ENCODE results near the gene ISYNA1. TPM values are rescaled to one million over a fixed set of nuclear protein-coding genes. Genes with fewer than 3 reads are reported as not detected.

ISYNA1 gene
- total RNA-seq, 1 donor from 2014 or later: 153 TPM

- Histone ChIP-seq H4K20me1 (ENCODE audit: insufficient read depth, low read length) (peaks cover 25% of the 10 kb centered on the region), H3K9me3 (ENCODE audit: insufficient read depth, low read depth, low read length) (no peaks in the 10 kb centered on the region), H3K4me2 (ENCODE audit: low read length) (no peak overlapping the region), H3K27ac (ENCODE audit: low read depth, low read length) (no peak overlapping the region), H3K4me3 (ENCODE audit: insufficient read depth, low read depth, low read length) (no peak overlapping the region), H3K27me3 (ENCODE audit: insufficient read depth, low read length) (no peaks in the 10 kb centered on the region), H3K79me2 (ENCODE audit: insufficient read depth, low read length) (peaks cover 10% of the 10 kb centered on the region), H2AFZ (ENCODE audit: low read depth, low read length) (no peak overlapping the region), H3K4me1 (ENCODE audit: insufficient read depth, low read length) (peaks cover 10% of the 10 kb centered on the region), H3K9ac (ENCODE audit: low read length) (no peak overlapping the region), H3K36me3 (ENCODE audit: insufficient read depth, low read length) (no peaks in the 10 kb centered on the region)
- H3K4me1 Mint-ChIP-seq (ENCODE audit: low read depth, unreplicated experiment): no peaks in the 10 kb centered on the region
- H3K9me3 Mint-ChIP-seq (ENCODE audit: unreplicated experiment): no peaks in the 10 kb centered on the region
- TF ChIP-seq, protein P1, sequence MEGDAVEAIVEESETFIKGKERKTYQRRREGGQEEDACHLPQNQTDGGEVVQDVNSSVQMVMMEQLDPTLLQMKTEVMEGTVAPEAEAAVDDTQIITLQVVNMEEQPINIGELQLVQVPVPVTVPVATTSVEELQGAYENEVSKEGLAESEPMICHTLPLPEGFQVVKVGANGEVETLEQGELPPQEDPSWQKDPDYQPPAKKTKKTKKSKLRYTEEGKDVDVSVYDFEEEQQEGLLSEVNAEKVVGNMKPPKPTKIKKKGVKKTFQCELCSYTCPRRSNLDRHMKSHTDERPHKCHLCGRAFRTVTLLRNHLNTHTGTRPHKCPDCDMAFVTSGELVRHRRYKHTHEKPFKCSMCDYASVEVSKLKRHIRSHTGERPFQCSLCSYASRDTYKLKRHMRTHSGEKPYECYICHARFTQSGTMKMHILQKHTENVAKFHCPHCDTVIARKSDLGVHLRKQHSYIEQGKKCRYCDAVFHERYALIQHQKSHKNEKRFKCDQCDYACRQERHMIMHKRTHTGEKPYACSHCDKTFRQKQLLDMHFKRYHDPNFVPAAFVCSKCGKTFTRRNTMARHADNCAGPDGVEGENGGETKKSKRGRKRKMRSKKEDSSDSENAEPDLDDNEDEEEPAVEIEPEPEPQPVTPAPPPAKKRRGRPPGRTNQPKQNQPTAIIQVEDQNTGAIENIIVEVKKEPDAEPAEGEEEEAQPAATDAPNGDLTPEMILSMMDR (IDR thresholded peaks at IDR 0.05; ENCODE audit: insufficient read depth, low read depth, low read length): no peak
- no peak for TF ChIP-seq EZH2 (IDR thresholded peaks at IDR 0.05; ENCODE audit: insufficient read depth, low read length)
- H3K27ac Mint-ChIP-seq (ENCODE audit: unreplicated experiment): no peak overlapping the region
- FAIRE-seq: no peak
- peaks cover 18% of the 10 kb centered on the region for H3K27me3 Mint-ChIP-seq (ENCODE audit: low read depth, unreplicated experiment)
- no peak for DNase-seq (ENCODE audit: low read depth)
- H3K4me3 Mint-ChIP-seq (ENCODE audit: unreplicated experiment): no peak overlapping the region
- H3K36me3 Mint-ChIP-seq (ENCODE audit: low read depth, unreplicated experiment): no peaks in the 10 kb centered on the region
Measured at GRCh38 chr19:18391509-18392075, 46.3 kb downstream of the ISYNA1 start.

GRCh38 chr19:18390065-18390907 is 47.6 kb downstream of the ISYNA1 start:
- Histone ChIP-seq H3K4me3 (ENCODE audit: insufficient read depth, low read depth, low read length) (no peak overlapping the region), H3K36me3 (ENCODE audit: insufficient read depth, low read length) (no peaks in the 10 kb centered on the region), H2AFZ (ENCODE audit: low read depth, low read length) (no peak overlapping the region), H3K27ac (ENCODE audit: low read depth, low read length) (no peak overlapping the region), H3K27me3 (ENCODE audit: insufficient read depth, low read length) (no peaks in the 10 kb centered on the region), H3K9me3 (ENCODE audit: insufficient read depth, low read depth, low read length) (no peaks in the 10 kb centered on the region), H3K4me1 (ENCODE audit: insufficient read depth, low read length) (peaks cover 10% of the 10 kb centered on the region), H4K20me1 (ENCODE audit: insufficient read depth, low read length) (peaks cover 25% of the 10 kb centered on the region), H3K79me2 (ENCODE audit: insufficient read depth, low read length) (peaks cover 17% of the 10 kb centered on the region), H3K9ac (ENCODE audit: low read length) (no peak overlapping the region), H3K4me2 (ENCODE audit: low read length) (no peak overlapping the region)
- H3K27ac Mint-ChIP-seq (ENCODE audit: unreplicated experiment): peak overlapping the region; percentile 34
- peaks cover 3% of the 10 kb centered on the region for H3K4me1 Mint-ChIP-seq (ENCODE audit: low read depth, unreplicated experiment)
- no peaks in the 10 kb centered on the region for H3K9me3 Mint-ChIP-seq (ENCODE audit: unreplicated experiment)
- no peak for FAIRE-seq
- no peak for DNase-seq (ENCODE audit: low read depth)
- peaks cover 14% of the 10 kb centered on the region for H3K27me3 Mint-ChIP-seq (ENCODE audit: low read depth, unreplicated experiment)
- no peak overlapping the region for H3K4me3 Mint-ChIP-seq (ENCODE audit: unreplicated experiment)
- TF ChIP-seq, protein P1 (IDR thresholded peaks at IDR 0.05; ENCODE audit: insufficient read depth, low read depth, low read length): no peak
- no peak for TF ChIP-seq EZH2 (IDR thresholded peaks at IDR 0.05; ENCODE audit: insufficient read depth, low read length)
- no peaks in the 10 kb centered on the region for H3K36me3 Mint-ChIP-seq (ENCODE audit: low read depth, unreplicated experiment)

GRCh38 chr19:18389726-18390064 is 48.2 kb downstream of the ISYNA1 start:
- no peak overlapping the region for H2AFZ ChIP-seq (ENCODE audit: low read depth, low read length)
- peaks cover 25% of the 10 kb centered on the region for H4K20me1 ChIP-seq (ENCODE audit: insufficient read depth, low read length)
- no peaks in the 10 kb centered on the region for H3K27me3 ChIP-seq (ENCODE audit: insufficient read depth, low read length)
- H3K4me1 Mint-ChIP-seq (ENCODE audit: low read depth, unreplicated experiment): peaks cover 3% of the 10 kb centered on the region
- DNase-seq (ENCODE audit: low read depth): no peak
- no peak for TF ChIP-seq EZH2 (IDR thresholded peaks at IDR 0.05; ENCODE audit: insufficient read depth, low read length)
- no peaks in the 10 kb centered on the region for H3K9me3 ChIP-seq (ENCODE audit: insufficient read depth, low read depth, low read length)
- no peak overlapping the region for H3K4me3 Mint-ChIP-seq (ENCODE audit: unreplicated experiment)
- H3K9me3 Mint-ChIP-seq (ENCODE audit: unreplicated experiment): no peaks in the 10 kb centered on the region
- H3K4me3 ChIP-seq (ENCODE audit: insufficient read depth, low read depth, low read length): no peak overlapping the region
- peak overlapping the region; percentile 34 for H3K27ac Mint-ChIP-seq (ENCODE audit: unreplicated experiment)
- H3K27ac ChIP-seq (ENCODE audit: low read depth, low read length): no peak overlapping the region
- FAIRE-seq: no peak
- H3K4me1 ChIP-seq (ENCODE audit: insufficient read depth, low read length): peaks cover 10% of the 10 kb centered on the region
- H3K27me3 Mint-ChIP-seq (ENCODE audit: low read depth, unreplicated experiment): peaks cover 13% of the 10 kb centered on the region
- H3K4me2 ChIP-seq (ENCODE audit: low read length): no peak overlapping the region
- H3K36me3 Mint-ChIP-seq (ENCODE audit: low read depth, unreplicated experiment): no peaks in the 10 kb centered on the region
- H3K9ac ChIP-seq (ENCODE audit: low read length): no peak overlapping the region
- H3K79me2 ChIP-seq (ENCODE audit: insufficient read depth, low read length): peaks cover 17% of the 10 kb centered on the region
- H3K36me3 ChIP-seq (ENCODE audit: insufficient read depth, low read length): no peaks in the 10 kb centered on the region

Measured in astrocyte (in vitro differentiated cells and primary cell).